ENCODE results near the gene FBXL19. TPM values are rescaled to one million over a fixed set of nuclear protein-coding genes. Genes with fewer than 3 reads are reported as not detected.

FBXL19 gene
- total and polyA plus RNA-seq, 4 donors = 0.31 to 4.8 (median 2.7) TPM

- TF ChIP-seq REST (IDR thresholded peaks at IDR 0.05) = no peak
- no peak for TF ChIP-seq SP1 (IDR thresholded peaks at IDR 0.05)
Measured at GRCh38 chr16:30987581-30988190, 64.3 kb downstream of the FBXL19 start (continued).

- Histone ChIP-seq H3K36me3 (ENCODE audit: control insufficient read depth in 4 of 4, insufficient read depth in 3 of 4, low read depth in 1 of 4, low read length in 3 of 4) (peaks cover 0 to 5% (median 0%) of the 10 kb centered on the region in 4 donors), H3K4me1 (ENCODE audit: control insufficient read depth in 4 of 4, insufficient read depth in 4 of 4, low read length in 3 of 4) (peaks cover 6 to 20% (median 13%) of the 10 kb centered on the region in 4 donors), H3K27me3 (ENCODE audit: control insufficient read depth in 4 of 4, insufficient read depth in 4 of 4, low read length in 3 of 4) (no peaks in the 10 kb centered on the region), H3K9me3 (ENCODE audit: control insufficient read depth in 4 of 4, low read length in 3 of 4) (no peaks in the 10 kb centered on the region), H3K9ac (ENCODE audit: low read depth in 1 of 2, low read length in 2 of 2) (no peak overlapping the region), H3K4me3 (ENCODE audit: low read depth in 1 of 3, low read length in 3 of 3) (no peak overlapping the region), H3K27ac (ENCODE audit: low read depth in 1 of 2, low read length in 2 of 2) (no peak overlapping the region)
- DNase-seq (ENCODE audit: low spot score) = no peak
- WGBS = 90% methylated on average over 23 of the region's 23 CpGs
- TF ChIP-seq JUND (IDR thresholded peaks at IDR 0.05) (no peak), ZBTB33 (IDR thresholded peaks at IDR 0.05) (no peak), NR2F2 (IDR thresholded peaks at IDR 0.05) (no peak), YY1 (IDR thresholded peaks at IDR 0.05) (no peak), SP1 (IDR thresholded peaks at IDR 0.05) (no peak), TAF1 (conservative IDR thresholded peaks at IDR 0.05) (no peak), ATF3 (IDR thresholded peaks at IDR 0.05) (no peak), EGR1 (IDR thresholded peaks at IDR 0.05; ENCODE audit: low read depth in 2 of 2) (no peak), RAD21 (IDR thresholded peaks at IDR 0.05) (no peak), CTCF (IDR thresholded peaks at IDR 0.05; ENCODE audit: low read depth, low read length, missing input control) (no peak), HNF4A (conservative IDR thresholded peaks at IDR 0.05) (no peak), MAX (IDR thresholded peaks at IDR 0.05) (no peak), REST (IDR thresholded peaks at IDR 0.05) (no peak), GABPA (IDR thresholded peaks at IDR 0.05 in 1 of 2, conservative IDR thresholded peaks at IDR 0.05 in 1 of 2) (no peak), RXRA (IDR thresholded peaks at IDR 0.05) (no peak)
Measured at GRCh38 chr16:30989469-30990047, 66.2 kb downstream of the FBXL19 start.
